NCI-H460 (cell line): ENCODE measurements around the gene TBC1D16. TPM values are rescaled to one million over a fixed set of nuclear protein-coding genes. Genes with fewer than 3 reads are reported as not detected.

ENCODE experiments used
- DNase-seq: peaks from one replicate; pipeline ENCODE4 v3.0.0-alpha.2; 2016; ENCODE audit warnings: low read depth; ENCODE audit errors: extremely low read depth
- total RNA-seq: library from RNA; depleted of rRNA; stranded (reverse); fragments of >200 nt; shearing (Covaris generic); gene quantifications from 2 replicates; pipeline ENCODE4 v1.2.3, GENCODE V29; 2014

The TBC1D16 gene
- total RNA-seq, 1 experiment from 2014 or later: 12.4 TPM

DNA sequence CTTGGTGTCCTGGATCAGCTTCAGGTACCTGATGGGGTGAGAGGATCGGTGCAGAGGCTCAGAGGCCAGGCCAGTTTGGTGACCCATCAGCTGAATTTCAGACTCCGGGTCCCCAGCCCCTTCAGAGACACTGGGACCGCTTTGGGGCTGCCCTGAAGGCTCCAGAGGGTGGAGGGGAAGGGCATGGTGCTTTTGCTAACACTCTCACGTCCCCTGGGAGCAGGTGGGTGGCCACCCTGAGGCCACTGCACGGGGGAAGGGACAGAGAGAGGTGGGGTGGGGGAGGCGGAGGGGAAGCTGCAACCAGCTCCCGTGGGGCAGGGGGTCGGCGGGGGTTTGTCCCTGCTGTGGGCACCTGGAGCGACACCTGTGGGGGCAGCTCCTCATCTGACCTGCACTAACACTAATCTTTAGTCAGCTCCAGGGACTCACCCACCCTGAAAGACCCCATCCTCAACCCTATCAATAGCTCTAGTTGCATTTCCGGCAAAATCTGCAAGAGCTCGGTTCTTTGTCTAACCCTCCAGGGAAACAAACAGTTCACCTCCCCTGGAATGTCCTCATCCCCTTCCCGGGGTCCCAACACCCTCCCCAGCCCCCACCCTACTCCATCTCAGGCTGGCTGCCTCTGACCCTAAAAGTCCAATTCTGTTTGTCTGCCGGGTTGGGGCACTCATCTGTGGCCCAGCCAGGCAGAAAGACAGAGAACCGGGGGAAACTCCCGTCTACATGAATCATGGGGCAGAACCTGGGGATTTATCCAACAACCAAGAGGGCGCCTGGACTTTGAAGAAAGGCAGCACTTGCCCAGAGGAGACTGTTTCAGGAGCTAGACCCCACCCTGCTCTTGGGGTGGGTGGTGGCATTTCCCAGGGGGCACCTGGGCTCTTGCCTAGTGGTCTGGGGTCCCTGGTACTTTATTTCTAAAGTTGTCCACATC, 104.5 kb downstream of the TBC1D16 start:
- no peak for DNase-seq

DNA sequence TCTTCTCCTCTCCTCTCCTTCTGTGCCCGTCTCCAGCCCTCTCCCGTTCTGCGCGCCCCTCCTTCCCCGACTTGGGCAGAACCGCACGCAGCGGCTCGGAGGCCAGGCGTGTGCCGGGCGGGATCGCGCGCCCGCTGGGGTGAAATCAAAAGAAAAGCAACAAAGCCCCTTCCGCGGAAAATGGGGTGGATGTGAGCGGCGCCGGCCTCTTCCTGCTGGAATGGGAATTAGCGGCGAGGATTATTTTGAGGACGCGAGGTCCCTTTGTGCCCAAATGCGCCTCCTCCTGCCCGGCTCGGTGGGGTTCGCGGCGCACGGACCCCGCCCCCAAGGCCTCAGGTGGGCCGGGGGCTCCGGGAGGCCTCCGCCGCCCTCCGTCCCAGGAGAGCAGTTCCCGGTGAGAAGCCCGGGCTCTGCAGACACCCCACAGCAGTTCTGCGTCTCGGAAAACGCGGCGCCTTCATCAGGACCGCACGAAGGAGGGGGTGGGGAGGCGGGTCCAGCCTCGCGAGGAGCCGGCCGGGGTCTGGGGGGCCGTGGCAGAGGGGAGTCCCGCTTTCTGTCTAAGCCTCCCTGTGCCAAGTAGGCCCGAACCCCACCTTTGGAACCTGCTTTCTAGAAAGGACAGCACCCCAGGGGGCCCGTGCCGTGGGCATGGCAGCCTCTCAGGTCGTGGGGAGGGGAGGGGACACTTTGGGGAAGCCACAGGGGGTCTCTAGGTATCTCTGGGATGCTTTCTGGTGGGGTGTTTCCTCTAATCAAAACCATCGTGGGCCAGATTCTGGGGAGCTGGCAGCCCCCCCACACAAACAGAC, 105.4 kb downstream of the TBC1D16 start:
- no peak for DNase-seq

DNA sequence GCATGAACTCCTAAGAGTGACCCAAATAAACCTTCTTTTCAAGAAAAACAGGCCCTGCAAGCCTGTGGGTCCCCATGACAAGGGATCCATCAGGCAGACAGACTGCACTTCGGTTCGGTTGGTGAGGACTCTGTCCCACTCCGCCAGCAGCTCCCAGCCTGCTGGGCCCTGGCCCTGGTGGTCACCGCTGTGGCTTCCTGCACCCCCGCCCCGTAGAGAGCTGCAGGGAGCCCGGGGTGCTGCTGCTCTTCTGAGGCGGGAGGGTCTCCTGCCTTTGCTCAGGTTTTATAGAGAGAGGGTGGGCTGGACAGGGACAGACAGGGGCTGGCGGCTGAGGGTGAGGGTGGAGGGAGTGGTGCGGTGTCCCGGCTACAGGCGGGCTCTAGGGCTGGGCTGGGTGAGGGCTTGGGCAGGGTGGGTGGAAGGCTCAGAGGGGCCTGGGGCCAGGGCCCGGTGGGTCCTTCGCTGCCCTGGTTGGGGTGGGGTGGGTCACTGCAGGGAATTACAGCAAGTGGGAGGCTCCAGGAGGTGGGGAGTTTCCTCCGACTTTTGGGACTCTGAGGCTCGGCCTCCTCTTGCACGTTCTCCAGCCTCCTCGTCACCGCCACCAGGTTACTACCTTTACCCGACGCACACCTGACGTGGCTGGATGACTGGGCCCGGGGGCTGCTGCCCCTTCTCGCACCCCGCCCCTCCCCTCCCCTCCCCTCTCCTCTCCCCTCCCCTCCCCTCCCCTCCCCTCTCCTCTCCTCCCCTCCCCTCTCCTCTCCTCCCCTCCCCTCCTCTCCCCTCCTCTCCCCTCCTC, 106.2 kb downstream of the TBC1D16 start:
- no peak for DNase-seq

DNA sequence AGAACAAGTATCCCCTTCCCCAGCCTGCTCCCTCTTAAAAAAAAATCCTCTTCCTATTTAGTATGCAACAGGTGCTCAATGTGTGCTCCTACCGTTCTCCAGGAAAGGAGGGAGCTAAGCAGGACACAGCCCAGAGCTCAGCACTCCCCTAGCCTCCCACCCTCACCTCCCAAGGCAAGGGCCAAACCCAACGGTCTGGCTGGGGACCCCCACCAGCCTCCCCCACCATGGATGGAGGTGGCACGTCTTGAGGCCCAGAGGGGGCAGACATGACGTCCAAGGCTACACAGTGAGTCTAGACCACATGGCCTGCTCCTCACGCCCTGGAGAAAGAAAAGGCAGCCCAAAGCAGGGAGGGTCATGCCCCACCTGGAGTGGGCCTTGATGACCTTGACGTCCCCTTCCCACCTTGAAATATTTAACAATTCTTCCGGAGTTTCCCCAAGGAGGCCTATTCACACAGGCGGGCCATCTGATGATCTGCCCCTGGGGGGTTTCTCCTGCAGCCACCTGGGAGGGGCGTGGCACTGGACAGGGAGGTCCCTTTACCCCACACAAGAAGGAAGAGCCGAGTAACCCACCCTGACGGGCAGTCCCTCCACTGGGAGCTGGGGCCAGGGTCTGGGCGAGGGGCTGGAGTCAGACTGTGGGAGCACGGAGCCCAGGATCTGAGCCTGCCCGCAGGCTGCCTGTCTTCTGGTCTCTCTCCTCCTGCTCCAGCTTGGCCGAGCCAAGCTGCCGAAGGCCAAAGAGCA, 107.0 kb downstream of the TBC1D16 start:
- DNase-seq: no peak

DNA sequence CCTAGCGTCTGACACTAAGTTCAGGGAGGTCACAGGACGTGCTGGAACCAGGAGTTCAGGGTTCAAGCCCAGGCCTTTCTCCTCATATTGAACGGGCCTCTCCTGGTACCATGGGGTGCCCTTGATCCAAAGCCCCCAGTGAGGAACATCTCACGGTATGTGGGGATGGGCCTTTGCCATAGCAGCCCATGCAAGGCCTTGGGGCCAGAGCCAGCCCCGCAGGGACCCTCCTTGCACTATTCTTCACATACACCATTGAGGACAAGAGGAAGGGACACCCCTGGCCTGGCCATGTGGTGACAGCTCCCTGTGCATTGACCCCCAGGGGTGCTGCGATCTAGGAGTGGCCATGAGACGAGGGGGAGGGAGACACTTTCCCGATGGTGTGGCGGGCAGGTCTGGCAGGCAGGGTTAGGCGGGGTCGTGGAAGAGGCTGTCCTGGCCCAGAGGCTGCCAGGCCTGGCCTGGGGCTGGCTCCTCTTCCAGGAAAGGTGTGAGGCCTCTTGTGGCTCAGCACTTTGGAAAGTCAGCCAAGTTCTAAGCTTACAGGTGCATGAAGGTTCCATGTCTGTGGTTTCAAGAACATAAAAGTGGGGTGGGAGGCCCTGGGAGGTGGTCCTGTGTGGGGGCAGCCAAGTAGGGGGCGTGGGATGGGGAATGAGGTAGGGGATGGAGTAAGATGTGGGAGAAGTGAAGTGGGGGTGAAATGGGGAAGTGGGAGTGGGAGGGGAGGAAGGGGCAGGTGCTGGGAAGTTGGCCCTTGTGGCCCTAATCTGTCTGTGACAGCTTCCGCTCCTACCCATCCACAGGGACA, 107.8 kb downstream of the TBC1D16 start:
- no peak for DNase-seq

DNA sequence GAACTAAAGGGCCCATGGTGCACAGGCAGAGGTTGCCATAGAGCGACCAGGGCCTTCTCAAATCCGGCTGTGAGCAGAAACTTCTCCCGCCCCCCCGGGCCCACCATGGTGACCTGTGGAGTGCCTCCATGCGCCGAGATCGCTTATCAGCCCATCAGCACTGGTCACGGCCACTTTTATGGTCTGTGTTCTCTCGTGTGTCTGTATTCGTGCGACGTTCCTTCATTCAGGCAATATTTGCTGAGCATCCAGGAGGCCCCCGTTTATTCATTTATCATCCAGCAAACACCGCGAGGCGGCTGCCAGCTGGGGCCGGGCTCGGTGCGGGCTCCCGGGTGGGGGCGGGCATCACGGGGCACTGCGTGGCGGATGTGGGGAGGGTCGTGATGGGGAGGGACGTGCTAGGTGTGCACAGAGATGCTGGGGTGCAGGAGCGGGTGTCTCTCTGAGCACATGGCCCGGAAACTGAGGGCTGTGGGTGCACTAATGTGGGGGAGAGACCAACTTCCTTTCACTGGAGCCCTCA, 108.5 kb downstream of the TBC1D16 start:
- DNase-seq: no peak

DNA sequence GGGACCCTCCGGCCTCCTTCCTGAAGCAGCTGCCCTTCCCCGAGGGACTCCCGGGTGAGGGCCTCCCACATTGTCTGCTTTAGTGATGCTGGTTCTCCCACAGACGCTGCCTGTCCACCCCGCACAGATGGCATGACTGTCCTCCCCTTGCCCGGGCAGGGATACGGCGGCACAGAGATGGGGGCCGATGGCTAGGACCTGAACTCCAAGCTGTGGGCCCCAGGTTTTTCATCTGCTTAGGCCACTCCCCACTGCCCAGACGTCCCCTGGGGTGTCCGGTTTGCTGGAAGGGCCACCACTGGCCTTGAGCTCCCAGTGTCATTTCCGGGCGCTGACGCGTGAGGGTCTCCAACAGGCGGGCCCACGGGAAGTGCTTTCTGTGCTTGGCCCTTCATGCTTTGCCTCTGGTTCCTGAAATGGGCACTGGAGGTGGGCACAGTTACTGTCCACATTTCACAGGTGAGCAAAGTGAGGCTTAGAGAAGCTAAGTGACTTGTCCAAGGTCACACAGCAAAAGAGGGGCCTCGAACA, 109.0 kb downstream of the TBC1D16 start:
- DNase-seq: no peak

DNA sequence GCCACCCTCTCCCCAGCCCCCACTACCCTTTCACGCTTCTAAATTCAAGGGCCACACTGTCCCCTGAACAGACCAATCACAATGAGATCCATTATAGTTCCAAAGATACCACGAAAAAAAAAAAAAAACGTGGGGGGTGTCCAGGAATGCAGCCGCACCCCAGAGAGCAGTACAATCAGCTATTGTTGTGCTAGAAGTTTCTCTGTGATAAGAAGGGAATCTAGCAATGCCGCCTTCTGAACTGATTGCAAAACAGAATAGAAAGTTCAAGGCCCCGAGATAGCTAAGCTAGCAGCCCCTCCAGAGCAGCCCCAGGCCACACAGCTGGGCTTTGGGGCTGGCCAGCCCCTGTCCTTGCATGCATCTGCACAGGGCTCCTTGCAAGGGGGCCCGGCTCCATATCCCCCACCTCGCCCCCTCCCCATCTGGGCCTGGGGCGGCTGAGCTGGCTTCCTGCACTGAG, 109.5 kb downstream of the TBC1D16 start:
- no peak for DNase-seq

DNA sequence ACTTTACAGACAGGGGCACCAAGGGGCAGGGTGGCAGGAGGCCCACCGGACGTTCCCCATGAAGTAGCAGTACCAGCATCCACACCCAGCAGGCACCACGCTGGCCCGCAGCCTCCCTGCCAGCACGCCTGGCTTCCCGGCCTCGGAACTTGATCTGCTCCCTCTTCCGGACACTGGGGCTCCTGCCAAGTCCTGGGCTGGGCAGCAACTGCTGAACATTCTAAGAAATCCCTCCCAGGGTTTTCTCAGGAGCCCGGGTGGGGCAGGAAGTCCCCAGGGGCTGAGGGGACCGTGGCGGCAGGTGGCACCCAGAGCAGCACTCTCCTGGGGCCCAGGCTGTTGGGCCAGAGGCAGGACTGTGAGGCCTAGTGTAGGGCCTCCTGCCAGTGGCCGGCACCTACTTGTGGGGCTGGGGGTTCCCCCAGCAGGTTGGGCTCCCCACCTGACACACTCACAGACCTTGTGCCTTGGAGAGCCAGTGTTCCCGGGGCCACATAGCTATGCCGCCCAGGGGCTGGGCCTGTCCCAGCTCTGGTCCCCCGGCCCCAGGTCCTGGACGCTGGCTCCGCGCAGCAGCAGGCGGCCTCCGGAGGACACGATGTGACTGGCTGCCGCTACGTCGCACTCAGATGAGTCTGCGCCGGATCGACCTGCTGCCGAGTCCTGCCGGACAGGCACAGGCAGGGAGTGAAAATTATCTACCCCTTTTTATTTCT, 110.3 kb downstream of the TBC1D16 start:
- peak; percentile 60 for DNase-seq

DNA sequence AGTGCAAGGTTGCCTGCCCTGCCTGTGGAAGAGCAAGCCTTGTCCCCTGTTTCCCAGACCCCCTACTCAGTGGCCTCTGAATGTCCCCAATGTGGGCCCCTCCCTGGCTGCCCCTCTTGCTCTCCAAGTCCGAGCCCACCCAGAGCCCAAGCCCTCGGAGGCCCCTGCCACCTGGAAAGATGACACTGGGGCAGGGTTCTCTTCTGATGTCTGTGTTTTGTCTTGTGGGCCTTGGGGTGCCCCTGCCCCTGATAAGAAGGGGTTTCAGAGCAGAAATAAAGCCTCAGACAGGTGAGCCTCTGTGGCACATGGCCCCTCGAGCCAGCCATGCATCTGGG, 111.1 kb downstream of the TBC1D16 start:
- DNase-seq: no peak

DNA sequence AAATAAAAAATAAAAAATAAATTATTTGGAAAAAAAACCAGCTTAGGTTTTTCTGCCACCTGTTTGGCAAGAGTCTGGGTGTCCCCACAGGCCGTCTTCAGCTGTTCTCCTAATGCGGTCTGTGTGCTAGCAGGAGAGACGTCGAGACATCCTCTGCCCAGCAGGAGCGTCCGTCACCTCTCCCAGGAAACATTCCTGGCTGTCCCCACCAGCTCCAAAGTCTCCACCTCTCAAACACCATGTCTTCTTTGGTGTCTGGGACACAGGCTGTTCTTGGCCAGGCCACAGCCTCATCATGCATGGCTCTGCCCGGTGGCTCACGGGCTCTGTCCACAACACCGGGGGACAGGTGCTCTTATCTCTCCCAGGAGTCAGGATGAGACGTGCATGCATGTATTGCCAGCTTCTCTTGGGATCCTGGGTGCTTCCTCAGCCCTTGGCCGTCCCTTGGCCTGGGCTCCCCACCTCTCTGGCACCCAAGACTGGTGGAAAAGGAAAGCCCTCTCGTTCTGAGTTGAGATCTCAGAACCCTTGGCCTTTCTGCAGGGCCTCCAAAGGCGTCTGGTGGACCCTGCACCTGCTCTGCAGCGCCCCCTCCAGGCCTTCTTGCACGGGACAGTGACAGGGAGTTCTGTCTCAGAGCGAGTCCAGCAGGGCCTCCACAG, 111.6 kb downstream of the TBC1D16 start:
- DNase-seq: peak; percentile 53

DNA sequence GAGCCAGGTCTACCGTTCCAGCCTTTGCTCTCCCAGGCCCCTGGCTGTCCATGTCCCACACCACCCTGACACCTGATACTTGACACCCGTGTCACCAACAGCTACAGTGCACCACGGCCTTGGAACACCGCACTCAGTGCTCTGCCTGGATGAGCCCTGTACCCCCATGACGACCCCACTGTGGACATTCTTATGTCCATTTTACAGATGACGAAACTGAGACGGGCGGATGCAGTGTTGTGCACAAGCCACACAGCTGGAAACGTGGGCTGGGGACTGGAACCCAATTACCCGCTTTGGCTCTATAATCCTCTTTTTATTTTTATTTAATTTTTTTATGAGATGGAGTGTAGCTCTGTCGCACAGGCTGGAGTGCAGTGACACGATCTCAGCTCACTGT, 112.9 kb downstream of the TBC1D16 start:
- DNase-seq: no peak

DNA sequence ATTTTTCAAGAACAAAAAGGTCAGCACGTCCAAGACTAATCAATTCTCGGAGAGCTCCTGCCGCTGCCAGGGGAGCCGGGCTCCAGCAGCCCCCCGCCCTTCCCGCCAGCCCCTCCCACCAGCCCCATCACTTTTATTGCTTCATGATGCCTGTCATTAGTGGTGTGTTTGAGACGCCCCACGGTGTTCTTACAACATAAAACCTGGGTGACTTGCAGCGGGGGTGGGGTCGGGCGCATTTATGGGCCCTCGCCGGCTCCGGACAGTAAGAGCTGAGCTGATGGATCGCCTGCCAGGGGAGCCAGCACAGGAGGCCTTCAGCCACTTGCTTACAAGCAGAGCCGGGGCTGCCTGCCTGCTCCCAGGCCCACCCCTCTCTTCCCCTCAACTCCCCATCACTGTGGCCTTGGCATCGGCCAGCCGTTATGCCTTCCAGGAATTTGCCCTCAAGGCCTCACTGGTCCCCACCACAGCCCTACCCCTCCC, 113.5 kb downstream of the TBC1D16 start:
- DNase-seq: no peak

DNA sequence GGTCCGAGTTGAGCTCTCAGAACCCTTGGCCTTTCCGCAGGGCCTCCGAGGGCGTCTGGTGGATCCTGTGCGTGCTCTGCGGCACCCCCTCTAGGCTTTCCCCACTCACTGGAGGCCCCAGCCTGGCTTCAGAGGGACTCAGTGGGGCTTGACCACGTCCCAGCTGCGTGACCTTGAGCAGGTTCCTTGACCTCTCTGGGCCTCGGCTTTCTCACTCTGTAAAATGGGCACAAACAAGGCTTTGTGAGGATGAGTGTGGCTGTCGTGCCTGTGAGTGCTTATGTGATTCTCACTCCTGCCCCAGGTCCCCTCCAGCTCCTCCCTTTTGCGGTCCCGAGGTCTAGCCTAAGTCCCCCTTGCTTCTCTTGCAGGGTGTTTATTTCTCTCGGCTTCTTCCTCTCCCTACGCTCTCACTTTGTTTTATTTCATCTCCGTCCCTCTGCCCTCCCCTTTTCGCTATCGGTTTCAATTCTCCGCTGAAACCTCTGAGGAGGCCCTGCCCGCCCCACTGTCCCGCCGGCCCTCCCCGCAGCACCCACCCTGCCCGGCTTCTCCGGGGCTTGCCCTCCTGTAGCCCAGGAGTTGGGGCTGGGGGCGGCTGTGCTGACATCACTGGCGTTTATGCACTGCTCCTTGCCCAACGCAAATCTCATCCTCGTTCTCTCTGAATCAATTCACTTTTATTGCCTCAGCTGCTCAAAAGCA, 114.1 kb downstream of the TBC1D16 start:
- no peak for DNase-seq

DNA sequence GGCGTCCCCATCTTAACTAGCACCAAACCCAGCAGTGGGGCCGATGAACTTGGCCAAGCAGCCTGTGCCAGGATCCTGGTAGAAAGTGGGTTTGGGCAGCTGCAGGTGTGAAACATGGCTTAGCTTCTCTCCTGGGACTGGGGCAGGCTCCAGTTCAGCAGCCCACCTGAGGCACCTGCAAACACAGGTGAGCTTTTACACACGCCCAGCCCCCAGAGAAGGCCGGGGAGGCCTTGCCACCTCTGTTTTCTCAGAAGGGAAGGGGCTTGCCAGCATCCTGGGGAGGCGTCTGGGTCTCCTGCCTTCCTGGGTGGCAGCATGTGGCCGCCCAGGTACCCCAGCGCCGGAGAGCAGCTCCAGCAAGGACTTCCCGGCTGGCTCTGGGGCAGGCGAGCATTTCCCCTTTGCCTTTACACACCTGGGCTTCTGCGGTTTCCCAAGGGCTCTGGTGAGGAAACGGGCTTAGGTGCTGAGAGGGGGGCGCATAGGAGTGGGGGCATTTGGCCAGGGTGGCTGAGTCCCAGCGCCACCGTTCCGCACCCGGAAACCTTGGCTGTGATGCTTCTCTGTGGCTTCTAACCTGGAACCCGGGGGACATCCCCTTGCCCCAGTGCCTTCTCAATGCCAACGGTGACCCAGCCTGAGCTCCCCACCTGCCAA, 114.8 kb downstream of the TBC1D16 start:
- DNase-seq: no peak
